OCI-LY1 (cell line): ENCODE results near the gene RAP1GDS1.
A peak's percentile ranks its signal among the peaks of the same experiment; 100 is the strongest.

Source experiments
- H2AFZ ChIP-seq: fragments of 200-600 bp; sonication (generic), shearing (Covaris generic); 2 replicates; pipeline ENCODE4 v1.6.0; 2014; ENCODE audit warnings: antibody characterized with exemption, mild to moderate bottlenecking, low read length
- H3F3A ChIP-seq: fragments of 200-600 bp; sonication (generic), shearing (Covaris generic); 2 replicates; pipeline ENCODE4 v1.6.0; 2014; ENCODE audit warnings: mild to moderate bottlenecking, antibody characterized with exemption, low read length, moderate library complexity; ENCODE audit not compliant: insufficient read depth
- H3K27ac ChIP-seq: fragments of 200-600 bp; sonication (generic); 2 replicates; pipeline ENCODE4 v1.5.1; 2014; ENCODE audit warnings: low read length, mixed run types, mild to moderate bottlenecking, low read depth; ENCODE audit not compliant: poor library complexity, severe bottlenecking
- H3K27me3 ChIP-seq: fragments of 200-600 bp; sonication (generic); 2 replicates; pipeline ENCODE4 v1.6.0; 2014; ENCODE audit warnings: antibody characterized with exemption, mild to moderate bottlenecking, low read length, moderate library complexity; ENCODE audit not compliant: insufficient read depth
- H3K36me3 ChIP-seq: fragments of 200-600 bp; sonication (generic); 2 replicates; pipeline ENCODE4 v1.6.1; 2014; ENCODE audit warnings: mild to moderate bottlenecking, antibody characterized with exemption, low read length, moderate library complexity, mixed read lengths; ENCODE audit not compliant: insufficient read depth
- H3K4me1 ChIP-seq: fragments of 200-600 bp; sonication (generic); 2 replicates; pipeline ENCODE4 v1.5.1; 2014; ENCODE audit warnings: mild to moderate bottlenecking, low read length, moderate library complexity; ENCODE audit not compliant: insufficient read depth, severe bottlenecking
- H3K4me2 ChIP-seq: fragments of 200-600 bp; sonication (generic), shearing (Covaris generic); 2 replicates; pipeline ENCODE4 v1.6.1; 2014; ENCODE audit warnings: low read length
- H3K4me3 ChIP-seq: fragments of 200-600 bp; sonication (generic); 2 replicates; pipeline ENCODE4 v1.5.1; 2014; ENCODE audit warnings: low read length, low read depth, mild to moderate bottlenecking, mixed read lengths; ENCODE audit not compliant: poor library complexity, severe bottlenecking
- H3K79me2 ChIP-seq: fragments of 200-600 bp; shearing (Covaris generic); 2 replicates; pipeline ENCODE4 v1.6.1; 2016; ENCODE audit warnings: mixed run types, low read length, mixed read lengths; ENCODE audit not compliant: insufficient read depth
- H3K9ac ChIP-seq: fragments of 200-600 bp; sonication (generic), shearing (Covaris generic); 2 replicates; pipeline ENCODE4 v1.6.1; 2014; ENCODE audit warnings: mild to moderate bottlenecking, low read length, mixed read lengths
- H3K9me2 ChIP-seq: fragments of 200-600 bp; sonication (generic), shearing (Covaris generic); 2 replicates; pipeline ENCODE4 v1.6.1; 2014; ENCODE audit warnings: low read depth, mild to moderate bottlenecking, low read length, mixed read lengths
- H3K9me3 ChIP-seq: fragments of 200-600 bp; shearing (Covaris generic); 2 replicates; pipeline ENCODE4 v1.6.1; 2014; ENCODE audit warnings: low read length, mixed read lengths
- H4K20me1 ChIP-seq: fragments of 200-600 bp; sonication (generic), shearing (Covaris generic); 2 replicates; pipeline ENCODE4 v1.6.0; 2016; ENCODE audit warnings: mild to moderate bottlenecking, low read length; ENCODE audit not compliant: insufficient read depth
- CTCF ChIP-seq: fragments of 200-600 bp; sonication (generic), shearing (Covaris generic); IDR thresholded peaks from 2 replicates; pipeline ENCODE4 v1.5.1; 2017; ENCODE audit warnings: mild to moderate bottlenecking, antibody characterized with exemption, low read length, moderate library complexity, mixed read lengths
- EZH2 ChIP-seq: fragments of 200-600 bp; sonication (generic), shearing (Covaris generic); IDR thresholded peaks from 2 replicates; pipeline ENCODE4 v1.8.0; 2017; ENCODE audit warnings: borderline replicate concordance, mixed run types, mild to moderate bottlenecking, antibody characterized with exemption, low read length, moderate library complexity, mixed read lengths

The RAP1GDS1 gene

GRCh38 chr4:98446499-98447375, 185.6 kb downstream of the RAP1GDS1 start:
- Histone ChIP-seq H3F3A (no peaks in the 10 kb centered on the region), H2AFZ (no peak overlapping the region), H3K4me2 (peak overlapping the region; percentile 59), H3K9ac (no peak overlapping the region), H3K4me3 (peak overlapping the region; percentile 18), H3K27me3 (no peaks in the 10 kb centered on the region), H3K27ac (peak overlapping the region; percentile 78), H4K20me1 (no peaks in the 10 kb centered on the region), H3K36me3 (peaks cover 9% of the 10 kb centered on the region), H3K9me3 (no peaks in the 10 kb centered on the region), H3K79me2 (no peaks in the 10 kb centered on the region), H3K4me1 (peaks cover 21% of the 10 kb centered on the region), H3K9me2 (no peaks in the 10 kb centered on the region)
- TF ChIP-seq CTCF (no peak), EZH2 (no peak)

- H3F3A ChIP-seq = no peaks in the 10 kb centered on the region
- no peak overlapping the region for H3K4me3 ChIP-seq
- H3K27ac ChIP-seq = no peak overlapping the region
- H3K9me2 ChIP-seq = no peaks in the 10 kb centered on the region
- peak overlapping the region; percentile 59 for H3K4me2 ChIP-seq
- no peak for TF ChIP-seq EZH2
- TF ChIP-seq CTCF = no peak
- peaks cover 21% of the 10 kb centered on the region for H3K4me1 ChIP-seq
- no peaks in the 10 kb centered on the region for H3K9me3 ChIP-seq
- H3K36me3 ChIP-seq = peaks cover under 1% of the 10 kb centered on the region; the same call in 1 of the 2 replicates
- no peak overlapping the region for H3K9ac ChIP-seq
- H3K27me3 ChIP-seq = no peaks in the 10 kb centered on the region; the same call in 1 of the 2 replicates
- no peak overlapping the region for H2AFZ ChIP-seq
- H3K79me2 ChIP-seq = no peaks in the 10 kb centered on the region
- no peaks in the 10 kb centered on the region for H4K20me1 ChIP-seq
Measured at GRCh38 chr4:98447648-98448047, 186.5 kb downstream of the RAP1GDS1 start.

- no peak overlapping the region for H3K4me3 ChIP-seq
- H3K27me3 ChIP-seq = no peaks in the 10 kb centered on the region; the same call in 1 of the 2 replicates
- no peaks in the 10 kb centered on the region for H3F3A ChIP-seq
- H3K9ac ChIP-seq = no peak overlapping the region
- no peak for TF ChIP-seq CTCF
- no peak for TF ChIP-seq EZH2
- no peak overlapping the region for H3K4me2 ChIP-seq
- no peaks in the 10 kb centered on the region for H3K9me2 ChIP-seq
- H4K20me1 ChIP-seq = no peaks in the 10 kb centered on the region
- H3K9me3 ChIP-seq = no peaks in the 10 kb centered on the region
- no peak overlapping the region for H2AFZ ChIP-seq
- H3K36me3 ChIP-seq = no peaks in the 10 kb centered on the region
- H3K27ac ChIP-seq = no peak overlapping the region
- H3K4me1 ChIP-seq = peaks cover 21% of the 10 kb centered on the region
- H3K79me2 ChIP-seq = no peaks in the 10 kb centered on the region
Measured at GRCh38 chr4:98448908-98449307, 187.7 kb downstream of the RAP1GDS1 start.
